Large intestine (tissue), 3 donors: ENCODE measurements around the gene SERPINI1. TPM values are rescaled to one million over a fixed set of nuclear protein-coding genes. Genes with fewer than 3 reads are reported as not detected.
A peak's percentile ranks its signal among the peaks of the same experiment; 100 is the strongest.

ENCODE experiments used
- DNase-seq, 2 donors: peaks; one replicate each; pipeline versions ENCODE4 v3.0.0 to v3.0.0-alpha.2; 2013
- H3K27ac ChIP-seq: one replicate; pipeline ENCODE4 v1.5.1; 2013; ENCODE audit warnings: low read length
- H3K27me3 ChIP-seq: 2 replicates; pipeline ENCODE4 v1.6.1; 2013; ENCODE audit warnings: low read length; ENCODE audit not compliant: control insufficient read depth, insufficient read depth
- H3K36me3 ChIP-seq: 2 replicates; pipeline ENCODE4 v1.6.1; 2013; ENCODE audit warnings: low read length; ENCODE audit not compliant: control insufficient read depth, insufficient read depth
- H3K4me1 ChIP-seq: one replicate; pipeline ENCODE4 v1.6.1; 2013; ENCODE audit warnings: low read length; ENCODE audit not compliant: control insufficient read depth, insufficient read depth
- H3K4me3 ChIP-seq: one replicate; pipeline ENCODE4 v1.5.1; 2013; ENCODE audit warnings: low read length
- H3K9me3 ChIP-seq: one replicate; pipeline ENCODE4 v1.6.1; 2013; ENCODE audit warnings: mild to moderate bottlenecking, low read depth, low read length, moderate library complexity; ENCODE audit not compliant: control insufficient read depth
- WGBS: methylation state at CpG from one replicate; pipeline ENCODE4 v1.1.5; 2013; ENCODE audit warnings: low lambda C conversion rate; ENCODE audit not compliant: insufficient coverage; 5-methylcytosine and 5-hydroxymethylcytosine counted together
- polyA plus RNA-seq: library from polyadenylated mRNA; unstranded; fragments of 120-200 nt; gene quantifications from one replicate; pipeline ENCODE4 v1.2.1, GENCODE V29; 2013

The SERPINI1 gene
- polyA plus RNA-seq, 1 donor = 4.7 TPM

DNA sequence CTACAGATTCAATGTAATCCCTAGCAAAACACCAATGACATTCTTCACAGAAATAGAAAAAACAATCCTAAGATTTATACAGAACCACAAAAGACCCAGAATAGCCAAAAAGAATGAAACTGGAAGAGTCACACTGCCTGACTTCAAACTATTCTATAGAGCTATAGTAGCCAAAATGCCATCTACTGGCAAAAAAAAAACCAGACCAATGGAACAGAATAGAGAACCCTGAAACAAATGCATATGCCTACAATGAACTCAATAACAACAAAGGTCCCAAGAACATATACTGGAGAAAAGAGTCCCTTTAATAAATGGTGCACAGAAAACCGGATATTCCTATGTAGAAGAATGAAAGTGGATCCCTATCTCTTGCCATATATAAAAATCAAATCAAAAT lies 20.6 kb upstream of the SERPINI1 start:
- no peak overlapping the region for H3K4me3 ChIP-seq
- no peak overlapping the region for H3K27ac ChIP-seq
- peaks cover 10% of the 10 kb centered on the region for H3K9me3 ChIP-seq
- no peaks in the 10 kb centered on the region for H3K27me3 ChIP-seq
- DNase-seq = no peak
- no CpG with 5 or more reads among the region's 1 CpG for WGBS
- no peaks in the 10 kb centered on the region for H3K4me1 ChIP-seq
- H3K36me3 ChIP-seq = peaks cover 16% of the 10 kb centered on the region

DNA sequence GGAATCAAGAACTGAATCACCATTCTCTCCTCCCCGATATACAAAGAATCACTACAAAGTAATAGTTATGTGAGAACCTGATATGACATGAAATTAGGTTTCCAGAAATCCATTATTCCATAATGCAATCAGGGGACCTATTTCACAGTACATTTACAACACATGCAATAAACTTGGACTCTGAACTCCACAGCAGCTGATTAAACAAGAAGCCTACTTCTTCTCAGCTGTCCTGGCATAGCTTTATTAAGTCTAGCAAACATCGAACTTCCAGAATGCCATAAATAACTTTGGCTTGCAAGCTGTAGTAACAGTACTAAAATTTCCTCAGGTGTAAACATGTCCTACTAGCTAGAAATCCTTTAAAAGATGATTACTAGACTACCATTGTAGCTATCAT lies 18.6 kb upstream of the SERPINI1 start:
- Histone ChIP-seq H3K27ac (peak overlapping the region; percentile 5), H3K36me3 (peaks cover 12% of the 10 kb centered on the region), H3K4me1 (no peaks in the 10 kb centered on the region), H3K27me3 (no peaks in the 10 kb centered on the region), H3K4me3 (no peak overlapping the region), H3K9me3 (peaks cover 10% of the 10 kb centered on the region)
- WGBS = 33% methylated on average over 1 of the region's 2 CpGs
- DNase-seq = peak; percentile 80 to 92

DNA sequence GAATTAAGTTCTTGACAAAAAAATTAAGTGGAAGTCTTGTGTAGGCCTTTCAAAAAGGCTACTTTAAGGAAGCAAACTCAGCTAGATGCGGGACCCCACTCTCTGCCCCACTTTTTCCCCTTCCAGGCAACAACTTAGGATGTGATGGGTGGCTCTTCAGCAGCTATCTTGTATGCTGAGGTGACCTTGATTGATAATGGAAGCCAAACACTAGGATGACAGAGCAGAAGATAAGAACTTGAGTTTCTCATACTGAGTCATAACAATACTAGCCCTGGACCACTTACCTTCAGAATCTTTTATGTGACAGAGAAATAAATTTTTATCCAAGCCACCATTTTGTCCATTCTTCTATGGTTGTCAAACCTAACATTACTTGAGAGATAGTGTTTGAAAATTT lies 16.9 kb upstream of the SERPINI1 start:
- no peaks in the 10 kb centered on the region for H3K27me3 ChIP-seq
- DNase-seq = no peak
- peaks cover 12% of the 10 kb centered on the region for H3K36me3 ChIP-seq
- no peak overlapping the region for H3K27ac ChIP-seq
- peaks cover 10% of the 10 kb centered on the region for H3K9me3 ChIP-seq
- H3K4me3 ChIP-seq = no peak overlapping the region
- no CpG with 5 or more reads among the region's 1 CpG for WGBS
- H3K4me1 ChIP-seq = no peaks in the 10 kb centered on the region

DNA sequence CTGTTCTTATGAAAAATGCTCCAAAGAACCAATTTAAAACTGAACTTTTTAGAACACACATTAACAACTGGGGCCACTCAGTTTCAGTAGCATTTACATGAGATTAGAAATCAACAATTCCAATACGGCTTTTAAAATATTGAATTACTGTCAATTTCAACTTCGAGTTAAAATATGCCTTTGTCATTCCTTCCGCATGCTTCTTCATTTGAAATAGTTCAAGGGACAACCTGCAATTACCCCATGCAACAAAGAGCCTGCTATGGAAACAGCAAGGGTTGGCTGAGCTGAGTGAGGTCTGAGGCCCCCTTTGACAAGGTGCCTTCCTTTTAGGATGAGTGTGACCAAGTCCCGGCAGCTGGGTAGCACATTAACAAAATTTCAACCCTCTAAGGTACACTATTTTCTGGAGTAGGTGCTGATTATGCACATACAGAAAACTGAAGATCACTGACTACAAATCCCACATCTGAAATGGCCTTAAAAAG lies 12.5 kb upstream of the SERPINI1 start:
- H3K4me1 ChIP-seq = no peaks in the 10 kb centered on the region
- WGBS = no CpG with 5 or more reads among the region's 4 CpGs
- no peak overlapping the region for H3K27ac ChIP-seq
- no peak for DNase-seq
- H3K9me3 ChIP-seq = no peaks in the 10 kb centered on the region
- H3K27me3 ChIP-seq = no peaks in the 10 kb centered on the region
- H3K36me3 ChIP-seq = peaks cover 9% of the 10 kb centered on the region
- no peak overlapping the region for H3K4me3 ChIP-seq

DNA sequence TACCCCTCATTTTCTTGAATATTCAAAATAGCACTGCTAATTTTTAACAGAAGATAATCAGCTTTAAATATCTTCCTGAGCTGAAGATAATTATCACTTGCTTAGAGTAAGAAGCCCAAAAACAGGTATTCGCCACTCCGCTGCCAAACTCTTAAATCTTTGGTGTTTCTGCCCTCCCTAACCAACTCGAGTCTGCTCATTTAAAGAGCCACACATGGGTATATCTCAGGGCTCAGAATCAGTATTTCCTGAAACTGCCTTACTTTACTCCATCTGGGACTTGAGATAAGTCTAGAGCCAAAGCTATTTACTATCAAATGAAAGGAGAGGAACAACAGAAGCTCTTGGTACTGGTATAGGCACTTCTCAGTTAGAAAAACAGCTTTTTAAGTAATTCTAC lies 11.6 kb upstream of the SERPINI1 start:
- H3K27me3 ChIP-seq = no peaks in the 10 kb centered on the region
- no CpG with 5 or more reads among the region's 3 CpGs for WGBS
- no peaks in the 10 kb centered on the region for H3K9me3 ChIP-seq
- no peaks in the 10 kb centered on the region for H3K4me1 ChIP-seq
- DNase-seq = no peak
- no peak overlapping the region for H3K27ac ChIP-seq
- no peak overlapping the region for H3K4me3 ChIP-seq
- peaks cover under 1% of the 10 kb centered on the region for H3K36me3 ChIP-seq

DNA sequence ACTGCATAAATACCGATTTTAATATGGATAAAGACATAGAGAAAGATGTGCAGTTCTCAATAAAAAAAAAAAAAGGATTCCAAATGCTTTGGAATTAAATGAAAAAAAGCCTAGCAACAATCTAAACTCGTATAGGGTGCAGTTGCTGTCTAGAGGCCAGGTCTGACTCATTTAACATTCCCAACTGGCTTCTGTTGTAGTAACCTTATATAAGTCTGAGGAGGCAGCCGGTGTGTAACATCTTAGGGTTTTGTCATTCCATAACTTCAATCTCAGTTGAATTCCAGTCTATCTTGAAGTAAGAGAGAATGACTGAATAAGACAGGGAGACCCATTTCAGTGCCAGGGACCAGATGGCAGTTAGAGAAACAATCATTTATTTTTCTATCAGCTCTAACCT lies 7.3 kb upstream of the SERPINI1 start:
- Histone ChIP-seq H3K9me3 (no peaks in the 10 kb centered on the region), H3K36me3 (no peaks in the 10 kb centered on the region), H3K4me3 (no peak overlapping the region), H3K27ac (no peak overlapping the region), H3K4me1 (no peaks in the 10 kb centered on the region), H3K27me3 (no peaks in the 10 kb centered on the region)
- no CpG with 5 or more reads among the region's 3 CpGs for whole genome bisulfite sequencing
- DNase-seq = no peak

DNA sequence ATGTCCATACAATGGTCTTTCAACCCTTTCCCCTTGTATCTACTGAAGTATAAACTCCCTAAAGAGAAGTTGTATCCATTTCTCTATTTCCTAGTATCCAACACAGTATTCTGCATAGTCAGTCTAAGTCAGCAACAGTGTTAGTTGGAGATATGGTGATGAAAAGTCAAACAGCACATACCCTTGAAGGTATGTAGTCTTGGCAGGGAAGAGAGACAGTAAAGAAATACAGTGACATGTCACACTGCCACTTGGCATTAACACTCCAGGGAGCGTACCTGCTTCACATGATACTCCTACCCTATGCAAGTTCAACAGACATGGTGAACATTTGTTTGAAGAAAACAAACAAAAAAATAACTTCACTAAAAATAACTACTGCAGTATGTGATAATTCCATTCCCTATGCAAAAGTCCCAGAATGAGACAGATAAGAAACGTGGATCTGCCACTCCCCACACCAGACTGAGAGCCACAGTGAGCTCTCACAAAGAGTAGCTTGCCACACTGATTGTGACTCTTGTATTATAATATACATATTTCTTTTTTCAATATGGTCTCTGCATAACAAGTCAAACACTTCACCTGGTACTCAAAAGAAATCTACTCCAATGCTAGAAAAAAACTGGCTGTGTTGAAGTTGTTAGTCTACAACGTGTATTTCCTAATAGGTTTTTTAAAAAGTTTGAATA lies 6.7 kb upstream of the SERPINI1 start:
- H3K36me3 ChIP-seq = no peaks in the 10 kb centered on the region
- H3K27ac ChIP-seq = no peak overlapping the region
- no peaks in the 10 kb centered on the region for H3K27me3 ChIP-seq
- no peak for DNase-seq
- H3K9me3 ChIP-seq = no peaks in the 10 kb centered on the region
- H3K4me3 ChIP-seq = no peak overlapping the region
- WGBS = 63% methylated on average over 1 of the region's 3 CpGs
- H3K4me1 ChIP-seq = no peaks in the 10 kb centered on the region

DNA sequence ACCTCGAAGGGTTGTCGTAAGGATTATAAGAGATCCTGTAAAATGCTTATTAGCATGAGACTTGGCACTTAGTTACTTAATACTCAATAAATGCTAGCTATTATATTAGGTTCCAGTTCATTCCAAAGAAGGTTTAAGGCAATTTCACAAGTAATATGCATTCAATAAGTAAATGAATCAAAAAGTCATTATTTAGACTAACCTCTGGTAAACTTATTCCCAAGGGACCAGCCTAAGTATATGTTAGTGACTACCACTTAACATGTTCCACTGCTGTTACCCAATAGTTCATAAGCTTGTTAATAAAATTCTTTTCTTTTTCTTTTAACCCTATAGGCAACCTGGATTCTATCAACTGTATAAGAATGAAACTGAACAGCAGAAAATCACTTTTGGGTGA lies 5.9 kb upstream of the SERPINI1 start:
- Histone ChIP-seq H3K27ac (no peak overlapping the region), H3K4me3 (no peak overlapping the region), H3K27me3 (no peaks in the 10 kb centered on the region), H3K4me1 (no peaks in the 10 kb centered on the region), H3K9me3 (no peaks in the 10 kb centered on the region), H3K36me3 (no peaks in the 10 kb centered on the region)
- no CpG with 5 or more reads among the region's 2 CpGs for WGBS
- no peak for DNase-seq

DNA sequence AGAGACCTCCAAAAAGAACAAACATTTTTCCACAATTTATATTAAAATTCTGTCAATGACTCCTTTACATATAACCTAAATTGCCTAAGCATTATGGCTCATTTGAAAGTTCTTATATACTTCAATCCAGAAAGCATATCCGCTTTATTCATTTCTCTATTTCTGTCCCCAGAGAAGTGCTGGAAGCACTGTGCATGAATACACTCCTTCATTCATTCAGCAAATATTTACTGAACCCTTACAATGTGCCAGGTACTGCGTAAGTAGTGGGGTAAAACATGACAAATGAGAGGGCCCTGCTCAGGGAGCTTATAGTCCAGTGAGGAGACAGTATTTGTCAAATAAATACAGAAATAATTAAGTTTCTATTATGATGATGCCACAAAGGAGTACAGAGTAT lies 4.1 kb upstream of the SERPINI1 start:
- WGBS = 100% methylated on average over 1 of the region's 2 CpGs
- H3K4me1 ChIP-seq = no peaks in the 10 kb centered on the region
- H3K9me3 ChIP-seq = no peaks in the 10 kb centered on the region
- no peaks in the 10 kb centered on the region for H3K36me3 ChIP-seq
- no peaks in the 10 kb centered on the region for H3K27me3 ChIP-seq
- H3K4me3 ChIP-seq = no peak overlapping the region
- no peak overlapping the region for H3K27ac ChIP-seq
- no peak for DNase-seq

DNA sequence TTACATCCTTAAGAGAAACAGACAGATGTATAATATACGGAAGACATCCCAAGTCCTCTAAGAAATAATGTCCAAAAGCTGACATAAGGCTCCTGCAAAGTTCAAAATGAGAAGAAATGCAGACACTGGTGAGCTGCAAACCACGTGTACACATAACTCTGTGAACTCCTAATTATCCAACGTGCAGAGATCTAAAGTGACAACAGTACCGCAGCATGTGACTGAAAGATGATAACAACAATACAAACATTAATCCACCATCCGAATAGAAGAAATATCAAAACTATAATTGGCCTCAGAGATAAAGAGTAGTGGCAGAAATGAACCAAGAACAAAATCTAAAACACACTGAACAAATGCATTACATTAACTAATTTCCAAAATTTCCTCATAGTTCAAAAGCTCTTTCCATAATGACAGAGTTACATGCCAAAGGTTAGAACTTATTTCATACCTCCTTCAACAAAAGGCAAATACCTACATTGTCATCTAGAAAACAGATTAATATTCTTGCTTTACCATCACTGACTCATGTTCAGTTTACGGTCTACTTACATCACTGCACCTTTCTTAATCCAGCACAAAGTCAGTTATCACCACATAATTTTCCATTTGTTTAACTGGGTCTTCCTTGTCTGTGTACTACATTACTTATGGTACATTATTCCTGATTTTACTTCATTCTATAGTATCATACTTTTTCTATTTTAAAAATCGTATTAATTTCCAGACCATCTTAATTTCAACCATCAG lies 3.0 kb upstream of the SERPINI1 start:
- Histone ChIP-seq H3K4me3 (no peak overlapping the region), H3K4me1 (no peaks in the 10 kb centered on the region), H3K9me3 (no peaks in the 10 kb centered on the region), H3K27ac (no peak overlapping the region), H3K36me3 (no peaks in the 10 kb centered on the region), H3K27me3 (no peaks in the 10 kb centered on the region)
- WGBS = 50% methylated on average over 4 of the region's 7 CpGs
- no peak for DNase-seq
